Testis (tissue), 2 donors: ENCODE measurements around the gene PLA2G4A.

Experiments used
- POLR2A ChIP-seq: fragments of 450-650 bp; IDR thresholded peaks from one replicate; pipeline ENCODE4 v1.6.1; 2017; ENCODE audit warnings: antibody characterized with exemption, mild to moderate bottlenecking, moderate library complexity
- TF ChIP-seq, protein P1 (sequence below), 3 experiments: fragments of 450-650 bp in 2 of 3; fragments of 200-600 bp in 1 of 3; sonication (generic) in 1 of 3; IDR thresholded peaks; one replicate each; pipeline ENCODE4 v1.5.1; 2016 to 2019; ENCODE audit warnings: antibody characterized with exemption in 3 of 3, mild to moderate bottlenecking in 2 of 3, moderate library complexity in 1 of 3

DNA sequence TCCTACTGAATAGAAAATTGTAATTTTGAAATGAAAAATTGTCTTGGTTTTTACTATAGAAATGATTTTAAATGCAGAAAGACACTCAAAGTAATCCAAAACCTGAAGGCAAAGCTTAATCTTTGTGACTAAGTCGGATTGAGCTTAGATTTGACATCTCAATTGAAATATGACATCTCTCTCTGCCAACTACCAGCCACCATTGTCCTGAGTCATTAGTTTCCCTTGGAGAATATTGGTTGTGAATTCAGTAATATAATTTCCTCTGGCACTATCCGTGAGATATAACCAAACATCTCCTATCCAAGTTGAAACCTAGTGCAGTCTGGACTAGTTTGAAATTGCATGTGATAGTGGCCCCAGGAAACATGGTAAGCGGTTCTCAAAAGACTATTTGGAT is 37.1 kb downstream of the PLA2G4A start:
- TF ChIP-seq, protein P1, sequence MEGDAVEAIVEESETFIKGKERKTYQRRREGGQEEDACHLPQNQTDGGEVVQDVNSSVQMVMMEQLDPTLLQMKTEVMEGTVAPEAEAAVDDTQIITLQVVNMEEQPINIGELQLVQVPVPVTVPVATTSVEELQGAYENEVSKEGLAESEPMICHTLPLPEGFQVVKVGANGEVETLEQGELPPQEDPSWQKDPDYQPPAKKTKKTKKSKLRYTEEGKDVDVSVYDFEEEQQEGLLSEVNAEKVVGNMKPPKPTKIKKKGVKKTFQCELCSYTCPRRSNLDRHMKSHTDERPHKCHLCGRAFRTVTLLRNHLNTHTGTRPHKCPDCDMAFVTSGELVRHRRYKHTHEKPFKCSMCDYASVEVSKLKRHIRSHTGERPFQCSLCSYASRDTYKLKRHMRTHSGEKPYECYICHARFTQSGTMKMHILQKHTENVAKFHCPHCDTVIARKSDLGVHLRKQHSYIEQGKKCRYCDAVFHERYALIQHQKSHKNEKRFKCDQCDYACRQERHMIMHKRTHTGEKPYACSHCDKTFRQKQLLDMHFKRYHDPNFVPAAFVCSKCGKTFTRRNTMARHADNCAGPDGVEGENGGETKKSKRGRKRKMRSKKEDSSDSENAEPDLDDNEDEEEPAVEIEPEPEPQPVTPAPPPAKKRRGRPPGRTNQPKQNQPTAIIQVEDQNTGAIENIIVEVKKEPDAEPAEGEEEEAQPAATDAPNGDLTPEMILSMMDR (IDR thresholded peaks at IDR 0.05), result no peak
- TF ChIP-seq POLR2A, result no peak
